ENCODE measurements around the gene ANXA7. TPM values are rescaled to one million over a fixed set of nuclear protein-coding genes. Genes with fewer than 3 reads are reported as not detected.
"Not testable (repeated sequence)": the region's sequence is repeated elsewhere in the genome, so short reads cannot be mapped to it uniquely, and the experiment has no call there.

The ANXA7 gene
- total and polyA plus RNA-seq, 7 donors: 69.0 to 205 (median 136) TPM

DNA sequence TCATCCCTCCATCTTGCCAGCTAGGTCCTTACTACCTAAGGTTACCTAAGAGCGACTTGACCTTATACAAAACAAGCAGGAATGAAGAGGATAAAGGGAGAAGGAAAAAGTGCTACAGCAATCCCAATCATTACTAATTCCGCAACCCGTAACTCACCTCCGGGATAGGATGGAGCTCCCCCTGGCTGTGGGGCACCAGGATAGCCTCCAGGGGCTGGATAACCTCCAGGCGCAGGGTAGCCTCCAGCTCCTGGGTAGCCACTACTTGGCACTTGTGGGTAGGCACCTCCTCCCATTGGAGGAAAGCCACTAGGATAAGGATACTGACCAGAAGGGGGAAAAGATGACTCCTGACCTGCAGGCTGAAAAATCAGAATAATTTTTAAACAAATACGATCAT is 15.8 kb downstream of the ANXA7 start:
- WGBS, 3 donors: 89 to 94% (median 91%) methylated on average over 6 of the region's 6 CpGs
- H3K27me3 ChIP-seq (ENCODE audit: insufficient read depth in 3 of 3, low read length in 2 of 3): no peaks in the 10 kb centered on the region
- H3K9me3 ChIP-seq: no peaks in the 10 kb centered on the region
- no peak for DNase-seq
- peaks cover 14% of the 10 kb centered on the region for H3K4me1 ChIP-seq
- intact Hi-C loops (cut with DNase I): no loop called here
- TF ChIP-seq, protein P1, sequence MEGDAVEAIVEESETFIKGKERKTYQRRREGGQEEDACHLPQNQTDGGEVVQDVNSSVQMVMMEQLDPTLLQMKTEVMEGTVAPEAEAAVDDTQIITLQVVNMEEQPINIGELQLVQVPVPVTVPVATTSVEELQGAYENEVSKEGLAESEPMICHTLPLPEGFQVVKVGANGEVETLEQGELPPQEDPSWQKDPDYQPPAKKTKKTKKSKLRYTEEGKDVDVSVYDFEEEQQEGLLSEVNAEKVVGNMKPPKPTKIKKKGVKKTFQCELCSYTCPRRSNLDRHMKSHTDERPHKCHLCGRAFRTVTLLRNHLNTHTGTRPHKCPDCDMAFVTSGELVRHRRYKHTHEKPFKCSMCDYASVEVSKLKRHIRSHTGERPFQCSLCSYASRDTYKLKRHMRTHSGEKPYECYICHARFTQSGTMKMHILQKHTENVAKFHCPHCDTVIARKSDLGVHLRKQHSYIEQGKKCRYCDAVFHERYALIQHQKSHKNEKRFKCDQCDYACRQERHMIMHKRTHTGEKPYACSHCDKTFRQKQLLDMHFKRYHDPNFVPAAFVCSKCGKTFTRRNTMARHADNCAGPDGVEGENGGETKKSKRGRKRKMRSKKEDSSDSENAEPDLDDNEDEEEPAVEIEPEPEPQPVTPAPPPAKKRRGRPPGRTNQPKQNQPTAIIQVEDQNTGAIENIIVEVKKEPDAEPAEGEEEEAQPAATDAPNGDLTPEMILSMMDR (IDR thresholded peaks at IDR 0.05): peak; percentile 7
- no peak overlapping the region for H3K4me3 ChIP-seq
- peak in 3 of 4 donors; percentile 64 to 75 (median 68) for ATAC-seq
- peaks cover 5 to 66% of the 10 kb centered on the region in 2 donors for H3K36me3 ChIP-seq (ENCODE audit: insufficient read depth in 1 of 2, low read depth in 1 of 2)
- H3K27ac ChIP-seq: no peak overlapping the region

DNA sequence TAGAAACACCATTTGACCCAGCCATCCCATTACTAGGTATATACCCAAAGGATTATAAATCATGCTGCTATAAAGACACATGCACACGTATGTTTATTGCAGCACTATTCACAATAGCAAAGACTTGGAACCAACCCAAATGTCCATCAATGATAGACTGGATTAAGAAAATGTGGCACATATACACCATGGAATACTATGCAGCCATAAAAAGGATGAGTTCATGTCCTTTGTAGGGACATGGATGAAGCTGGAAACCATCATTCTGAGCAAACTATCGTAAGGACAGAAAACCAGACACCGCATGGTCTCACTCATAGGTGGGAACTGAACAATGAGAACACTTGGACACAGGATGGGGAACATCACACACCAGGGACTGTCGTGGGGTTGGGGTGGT is 19.5 kb downstream of the ANXA7 start:
- H3K27me3 ChIP-seq (ENCODE audit: insufficient read depth in 3 of 3, low read length in 2 of 3); H3K27ac ChIP-seq; intact Hi-C loops (cut with DNase I); H3K4me3 ChIP-seq; H3K4me1 ChIP-seq; ATAC-seq; H3K9me3 ChIP-seq; DNase-seq: not testable (repeated sequence)
- H3K36me3 ChIP-seq (ENCODE audit: insufficient read depth in 1 of 2, low read depth in 1 of 2): peaks cover 5 to 83% of the 10 kb centered on the region in 2 donors
- WGBS, 3 donors: 97 to 99% (median 98%) methylated on average over 3 of the region's 4 CpGs

DNA sequence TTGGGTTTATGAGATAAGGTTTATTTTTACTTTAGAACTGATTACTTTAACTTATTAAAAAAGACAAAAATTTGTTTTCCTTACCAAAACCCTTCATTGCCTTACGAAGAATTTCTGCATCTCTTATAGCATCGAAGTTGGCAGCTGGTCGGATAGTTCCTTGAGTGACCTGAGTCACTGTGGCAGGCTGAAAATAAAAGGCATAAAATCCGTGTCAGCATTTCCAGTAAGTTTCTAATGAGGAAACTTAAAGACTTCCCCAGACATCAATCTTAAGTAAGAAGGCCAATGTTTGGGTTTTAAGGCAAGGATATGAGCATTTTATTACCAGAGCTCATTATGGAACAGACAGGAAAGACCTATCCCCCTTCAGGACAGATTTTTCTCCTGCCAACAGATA is 25.6 kb downstream of the ANXA7 start:
- ATAC-seq (peak in 3 of 4 donors; percentile 53 to 79 (median 78)), DNase-seq (no peak)
- 37 to 69% (median 46%) methylated on average over 4 of the region's 4 CpGs for WGBS, 3 donors
- peaks cover 5 to 91% of the 10 kb centered on the region in 2 donors for H3K36me3 ChIP-seq (ENCODE audit: insufficient read depth in 1 of 2, low read depth in 1 of 2)
- TF ChIP-seq, protein P1 (IDR thresholded peaks at IDR 0.05): no peak
- no peak overlapping the region for H3K4me3 ChIP-seq
- H3K9me3 ChIP-seq: no peaks in the 10 kb centered on the region
- peak overlapping the region; percentile 3 for H3K27ac ChIP-seq
- no peaks in the 10 kb centered on the region for H3K27me3 ChIP-seq (ENCODE audit: insufficient read depth in 3 of 3, low read length in 2 of 3)
- H3K4me1 ChIP-seq: no peaks in the 10 kb centered on the region
- intact Hi-C loops (cut with DNase I): loop anchor here in 1 of 2 donors (10.0 kb wide), 1 partner anchor 253 kb away; no protein-coding TSS in a partner anchor

DNA sequence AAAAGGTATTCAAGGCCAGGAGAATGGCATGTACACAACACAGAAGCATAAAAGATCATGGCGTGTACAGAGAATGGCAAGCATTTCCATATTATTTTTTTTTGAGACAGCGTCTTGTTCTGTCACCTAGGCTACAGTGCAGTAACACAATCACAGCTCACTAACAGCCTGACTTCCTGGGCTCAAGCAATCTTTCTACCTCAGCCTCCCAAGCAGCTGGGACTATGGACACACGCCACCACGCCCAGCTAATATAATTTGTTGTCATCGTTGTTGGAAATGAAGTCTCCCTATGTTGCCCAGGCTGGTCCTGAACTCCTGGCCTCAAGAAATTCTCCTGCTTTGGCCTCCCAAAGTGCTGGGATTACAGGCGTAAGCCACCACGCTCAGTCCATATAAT is 27.3 kb downstream of the ANXA7 start:
- TF ChIP-seq, protein P1 (IDR thresholded peaks at IDR 0.05): no peak
- Histone ChIP-seq H3K4me3 (no peak overlapping the region), H3K27ac (no peak overlapping the region), H3K27me3 (ENCODE audit: insufficient read depth in 3 of 3, low read length in 2 of 3) (no peaks in the 10 kb centered on the region), H3K9me3 (no peaks in the 10 kb centered on the region), H3K4me1 (no peaks in the 10 kb centered on the region), H3K36me3 (ENCODE audit: insufficient read depth in 1 of 2, low read depth in 1 of 2) (peaks cover 11 to 98% of the 10 kb centered on the region in 2 donors)
- intact Hi-C loops (cut with DNase I): loop anchor here in 1 of 2 donors (10.0 kb wide), 1 partner anchor 252 kb away; no protein-coding TSS in a partner anchor
- DNase-seq: no peak
- WGBS, 3 donors: 93 to 96% (median 94%) methylated on average over 7 of the region's 7 CpGs
- no peak for ATAC-seq

DNA sequence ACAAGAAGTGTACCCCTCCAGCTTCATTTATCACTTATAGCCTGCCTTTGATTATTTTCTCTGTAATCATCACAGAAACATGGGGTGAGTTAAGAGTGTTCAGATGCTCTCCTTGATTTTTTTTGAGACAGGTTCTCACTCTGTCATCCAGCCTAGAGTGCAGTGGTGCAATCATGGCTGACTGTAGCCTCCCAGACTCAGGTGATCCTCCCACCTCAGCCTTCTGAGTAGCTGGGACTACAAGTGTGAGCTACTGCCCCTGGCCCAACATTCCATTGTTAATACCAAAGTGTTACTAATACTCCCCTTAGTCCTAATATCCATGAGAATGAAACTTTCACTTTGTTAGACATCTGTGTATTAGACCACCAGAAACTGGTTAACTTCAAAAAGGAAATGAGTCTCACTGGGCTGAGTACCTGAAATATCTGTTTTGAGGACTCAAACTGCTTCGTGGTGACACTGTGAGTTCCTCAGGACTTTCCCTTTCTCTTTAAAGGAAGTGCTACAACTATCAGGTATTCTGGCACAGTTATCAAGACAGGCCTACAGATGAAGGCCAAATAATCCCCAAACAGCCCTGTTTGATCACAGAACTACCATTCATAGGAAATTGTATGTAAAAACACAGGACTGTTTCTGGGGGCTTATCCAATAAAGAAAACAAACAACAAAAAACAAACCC is 34.7 kb downstream of the ANXA7 start:
- H3K4me1 ChIP-seq: no peaks in the 10 kb centered on the region
- H3K27ac ChIP-seq: no peak overlapping the region
- DNase-seq: no peak
- H3K27me3 ChIP-seq (ENCODE audit: insufficient read depth in 3 of 3, low read length in 2 of 3): no peaks in the 10 kb centered on the region
- WGBS, 3 donors: 75 to 79% (median 77%) methylated on average over 1 of the region's 1 CpG
- peaks cover 10 to 98% of the 10 kb centered on the region in 2 donors for H3K36me3 ChIP-seq (ENCODE audit: insufficient read depth in 1 of 2, low read depth in 1 of 2)
- intact Hi-C loops (cut with DNase I): no loop called here
- ATAC-seq: no peak
- H3K4me3 ChIP-seq: no peak overlapping the region
- no peaks in the 10 kb centered on the region for H3K9me3 ChIP-seq
- TF ChIP-seq, protein P1 (IDR thresholded peaks at IDR 0.05): no peak

Data from psoas muscle (tissue), 8 donors.